ENCODE results near the gene MEGF11.

MEGF11 gene

DNA sequence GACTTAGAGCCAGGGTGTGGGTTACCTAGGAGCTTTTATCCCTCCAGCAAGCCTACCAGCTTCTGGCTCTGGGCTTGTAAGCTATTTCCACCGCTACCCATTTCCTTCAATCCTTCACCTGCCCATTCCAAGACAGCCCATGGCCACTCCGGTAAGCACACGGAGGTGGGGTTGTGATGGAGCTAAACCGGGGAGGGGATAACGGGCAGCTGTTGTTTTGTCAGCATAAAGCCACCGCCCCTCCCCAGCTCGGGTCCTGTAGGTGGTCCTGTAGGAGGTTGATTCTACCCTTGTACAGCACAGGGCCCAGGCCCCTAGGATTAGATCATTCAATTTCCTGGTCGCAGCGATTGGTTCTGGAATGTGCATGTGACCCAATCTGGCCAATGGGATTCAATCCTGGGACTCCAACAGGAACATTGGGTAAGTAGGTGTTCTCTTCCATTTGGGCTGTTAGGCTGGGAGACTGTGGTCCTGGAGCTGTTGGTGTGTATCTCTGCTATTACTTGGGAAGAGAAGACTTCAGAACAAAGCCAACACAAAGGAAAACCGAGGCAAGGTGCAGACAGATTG, 233.6 kb downstream of the MEGF11 start:
- no peaks in the 10 kb centered on the region for H3F3A ChIP-seq (ENCODE audit: insufficient read depth)
- no peak overlapping the region for H3K4me3 ChIP-seq (ENCODE audit: insufficient read depth, low read length, poor library complexity, severe bottlenecking)
- H3K27ac ChIP-seq (ENCODE audit: low read depth, low read length), result no peak overlapping the region
- H3K9me2 ChIP-seq (replicated peaks; ENCODE audit: insufficient read depth, low read length), result no peaks in the 10 kb centered on the region
- H3K4me2 ChIP-seq (ENCODE audit: low read depth, low read length, poor library complexity, severe bottlenecking), result no peak overlapping the region
- H3K9ac ChIP-seq (ENCODE audit: low read length), result no peak overlapping the region
- H3K9me3 ChIP-seq (ENCODE audit: insufficient read depth, low read length), result no peaks in the 10 kb centered on the region
- H3K36me3 ChIP-seq (ENCODE audit: low read length), result no peaks in the 10 kb centered on the region
- H4K20me1 ChIP-seq (ENCODE audit: low read depth, low read length), result no peaks in the 10 kb centered on the region
- TF ChIP-seq EZH2phosphoT487 (conservative IDR thresholded peaks at IDR 0.05; ENCODE audit: low read length), result no peak
- TF ChIP-seq, protein P1, sequence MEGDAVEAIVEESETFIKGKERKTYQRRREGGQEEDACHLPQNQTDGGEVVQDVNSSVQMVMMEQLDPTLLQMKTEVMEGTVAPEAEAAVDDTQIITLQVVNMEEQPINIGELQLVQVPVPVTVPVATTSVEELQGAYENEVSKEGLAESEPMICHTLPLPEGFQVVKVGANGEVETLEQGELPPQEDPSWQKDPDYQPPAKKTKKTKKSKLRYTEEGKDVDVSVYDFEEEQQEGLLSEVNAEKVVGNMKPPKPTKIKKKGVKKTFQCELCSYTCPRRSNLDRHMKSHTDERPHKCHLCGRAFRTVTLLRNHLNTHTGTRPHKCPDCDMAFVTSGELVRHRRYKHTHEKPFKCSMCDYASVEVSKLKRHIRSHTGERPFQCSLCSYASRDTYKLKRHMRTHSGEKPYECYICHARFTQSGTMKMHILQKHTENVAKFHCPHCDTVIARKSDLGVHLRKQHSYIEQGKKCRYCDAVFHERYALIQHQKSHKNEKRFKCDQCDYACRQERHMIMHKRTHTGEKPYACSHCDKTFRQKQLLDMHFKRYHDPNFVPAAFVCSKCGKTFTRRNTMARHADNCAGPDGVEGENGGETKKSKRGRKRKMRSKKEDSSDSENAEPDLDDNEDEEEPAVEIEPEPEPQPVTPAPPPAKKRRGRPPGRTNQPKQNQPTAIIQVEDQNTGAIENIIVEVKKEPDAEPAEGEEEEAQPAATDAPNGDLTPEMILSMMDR (IDR thresholded peaks at IDR 0.05; ENCODE audit: insufficient read depth, low read length, poor library complexity, severe bottlenecking), result no peak
- H2AFZ ChIP-seq (ENCODE audit: low read depth, low read length, severe bottlenecking), result no peak overlapping the region
- H3K27me3 ChIP-seq (ENCODE audit: low read length), result no peaks in the 10 kb centered on the region
- no peaks in the 10 kb centered on the region for H3K79me2 ChIP-seq (ENCODE audit: insufficient read depth, low read length)

DNA sequence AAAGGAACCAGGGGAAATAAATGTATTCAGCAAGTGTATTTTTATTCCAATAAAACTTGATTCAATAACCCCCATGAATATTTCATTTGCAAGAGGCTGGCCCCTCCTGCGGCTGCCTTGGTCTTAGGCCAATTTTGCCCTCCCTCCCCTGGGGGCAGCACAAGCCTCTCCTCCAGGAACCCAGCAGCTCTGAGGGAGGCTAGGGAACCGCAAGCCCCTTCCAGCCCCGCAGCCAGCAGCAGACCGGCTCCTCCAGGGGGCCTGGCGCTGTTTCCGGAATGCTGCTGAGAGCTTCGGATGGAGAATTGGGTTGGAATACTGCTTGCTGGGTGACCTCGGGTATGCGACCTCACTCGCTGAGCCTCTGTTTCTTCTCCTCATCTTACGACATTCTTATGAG, 234.2 kb downstream of the MEGF11 start:
- no peaks in the 10 kb centered on the region for H3K36me3 ChIP-seq (ENCODE audit: low read length)
- no peaks in the 10 kb centered on the region for H3K9me3 ChIP-seq (ENCODE audit: insufficient read depth, low read length)
- H3F3A ChIP-seq (ENCODE audit: insufficient read depth), result no peaks in the 10 kb centered on the region
- no peaks in the 10 kb centered on the region for H3K9me2 ChIP-seq (replicated peaks; ENCODE audit: insufficient read depth, low read length)
- H3K27ac ChIP-seq (ENCODE audit: low read depth, low read length), result no peak overlapping the region
- no peak overlapping the region for H3K4me2 ChIP-seq (ENCODE audit: low read depth, low read length, poor library complexity, severe bottlenecking)
- no peaks in the 10 kb centered on the region for H3K27me3 ChIP-seq (ENCODE audit: low read length)
- H3K79me2 ChIP-seq (ENCODE audit: insufficient read depth, low read length), result no peaks in the 10 kb centered on the region
- no peak for TF ChIP-seq EZH2phosphoT487 (conservative IDR thresholded peaks at IDR 0.05; ENCODE audit: low read length)
- TF ChIP-seq, protein P1 (IDR thresholded peaks at IDR 0.05; ENCODE audit: insufficient read depth, low read length, poor library complexity, severe bottlenecking), result no peak
- no peak overlapping the region for H3K9ac ChIP-seq (ENCODE audit: low read length)
- H3K4me3 ChIP-seq (ENCODE audit: insufficient read depth, low read length, poor library complexity, severe bottlenecking), result no peak overlapping the region
- H4K20me1 ChIP-seq (ENCODE audit: low read depth, low read length), result no peaks in the 10 kb centered on the region
- no peak overlapping the region for H2AFZ ChIP-seq (ENCODE audit: low read depth, low read length, severe bottlenecking)

DNA sequence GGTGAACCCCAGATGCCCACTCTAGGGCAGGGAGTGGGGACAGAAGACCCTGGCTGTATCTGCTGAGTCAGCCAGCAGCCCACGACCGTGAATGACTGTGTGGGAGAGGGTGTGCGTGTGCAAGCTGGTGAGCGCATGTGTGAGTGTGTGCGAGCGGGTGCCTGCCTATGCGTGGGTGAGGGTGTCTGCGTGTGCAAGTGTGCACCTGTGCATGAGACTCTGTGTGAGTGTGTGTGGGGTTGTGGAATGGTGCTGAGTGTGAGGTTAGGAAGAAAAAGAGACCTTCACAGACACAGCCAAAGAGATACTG, 235.1 kb downstream of the MEGF11 start:
- no peaks in the 10 kb centered on the region for H3F3A ChIP-seq (ENCODE audit: insufficient read depth)
- H3K9ac ChIP-seq (ENCODE audit: low read length), result no peak overlapping the region
- no peaks in the 10 kb centered on the region for H4K20me1 ChIP-seq (ENCODE audit: low read depth, low read length)
- no peaks in the 10 kb centered on the region for H3K9me2 ChIP-seq (replicated peaks; ENCODE audit: insufficient read depth, low read length)
- TF ChIP-seq, protein P1 (IDR thresholded peaks at IDR 0.05; ENCODE audit: insufficient read depth, low read length, poor library complexity, severe bottlenecking), result no peak
- TF ChIP-seq EZH2phosphoT487 (conservative IDR thresholded peaks at IDR 0.05; ENCODE audit: low read length), result no peak
- H3K36me3 ChIP-seq (ENCODE audit: low read length), result no peaks in the 10 kb centered on the region
- H3K9me3 ChIP-seq (ENCODE audit: insufficient read depth, low read length), result no peaks in the 10 kb centered on the region
- no peak overlapping the region for H3K27ac ChIP-seq (ENCODE audit: low read depth, low read length)
- H3K27me3 ChIP-seq (ENCODE audit: low read length), result no peaks in the 10 kb centered on the region
- H3K79me2 ChIP-seq (ENCODE audit: insufficient read depth, low read length), result no peaks in the 10 kb centered on the region
- H2AFZ ChIP-seq (ENCODE audit: low read depth, low read length, severe bottlenecking), result no peak overlapping the region
- no peak overlapping the region for H3K4me3 ChIP-seq (ENCODE audit: insufficient read depth, low read length, poor library complexity, severe bottlenecking)
- no peak overlapping the region for H3K4me2 ChIP-seq (ENCODE audit: low read depth, low read length, poor library complexity, severe bottlenecking)
